Measurements from ENCODE around the gene RPL13A. TPM values are rescaled to one million over a fixed set of nuclear protein-coding genes. Genes with fewer than 3 reads are reported as not detected.
A peak's percentile ranks its signal among the peaks of the same experiment; 100 is the strongest.

RPL13A gene
- total and polyA plus RNA-seq, 2 of the 13 experiments (the other 11 are each of a cell fraction or from before 2014, with no cell fraction given) = 2,601 to 3,407 TPM

DNA sequence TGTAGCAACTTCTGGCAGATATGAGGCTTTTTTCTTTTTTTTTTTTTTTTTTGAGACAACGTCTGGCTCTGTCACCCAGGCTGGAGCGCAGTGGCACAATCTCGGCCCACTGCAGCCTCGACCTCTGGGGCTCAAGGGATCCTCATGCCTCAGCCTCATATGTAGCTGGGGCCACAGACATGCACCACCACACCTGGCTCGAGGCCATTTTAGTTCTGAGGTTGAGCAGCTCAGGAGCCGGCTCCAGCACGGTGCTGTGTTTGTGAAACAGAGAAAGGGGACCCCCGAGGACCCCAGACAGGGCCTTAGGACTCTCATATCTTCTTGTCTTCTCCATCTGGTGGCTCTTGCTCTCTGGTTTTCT is 16.8 kb upstream of the RPL13A start:
- no peak overlapping the region for H3K27ac ChIP-seq (ENCODE audit: extremely low read length, insufficient read depth, low read length)
- FAIRE-seq (no peak), ATAC-seq (no peak), DNase-seq (ENCODE audit: low spot score) (no peak)
- H3K4me1 ChIP-seq (ENCODE audit: insufficient read depth, low read length) = peaks cover 18% of the 10 kb centered on the region
- CTCF ChIA-PET (ENCODE audit: low intra/inter-chr PET ratio, low total read pairs) = no interaction called here
- H3K27me3 ChIP-seq (ENCODE audit: control insufficient read depth in 1 of 2, insufficient read depth in 2 of 2, low read length in 2 of 2) = no peaks in the 10 kb centered on the region; a peak in 1 of 5 replicates
- WGBS (ENCODE audit: low lambda C conversion rate) = 79% methylated on average over 8 of the region's 8 CpGs
- in situ Hi-C loops (cut with HindIII; ENCODE audit: extremely low pct_ligation_motif_present, low pct_unique_long_range_greater_than_20kb) (no loop called here), intact Hi-C loops (cut with micrococcal nuclease; ENCODE audit: unreplicated experiment) (no loop called here)
- no peaks in the 10 kb centered on the region for H3K9me3 ChIP-seq (ENCODE audit: low read length)
- POLR2A ChIA-PET = interaction anchor here (1.1 kb wide), 1 partner anchor 19 kb away, joined by 3 read pairs; the partner anchor contains the start of gene PIH1D1
- peaks cover 0 to 6% of the 10 kb centered on the region in 2 experiments; a peak in 2 of 5 replicates for H3K36me3 ChIP-seq (replicated peaks in 1 of 2; ENCODE audit: control insufficient read depth in 1 of 2, insufficient read depth in 2 of 2, low read length in 2 of 2)
- no TSS peak for BruUV-seq (replicated peaks)
- H3K9ac ChIP-seq (ENCODE audit: insufficient read depth, low read depth, low read length) = no peak overlapping the region
- no peaks in the 10 kb centered on the region for H3K79me2 ChIP-seq (ENCODE audit: insufficient read depth, low read length)
- no peak overlapping the region for H2AFZ ChIP-seq (ENCODE audit: low read length)
- no peak overlapping the region for H3K4me2 ChIP-seq (ENCODE audit: low read depth, low read length)
- no peaks in the 10 kb centered on the region for H4K20me1 ChIP-seq (ENCODE audit: insufficient read depth, low read length)
- no peak overlapping the region for H3K4me3 ChIP-seq (replicated peaks in 1 of 3; ENCODE audit: insufficient read depth in 1 of 3, low read depth in 2 of 3, low read length in 3 of 3)
- TF ChIP-seq ZNF101 (CRISPR knock-in tag; IDR thresholded peaks at IDR 0.05; ENCODE audit: borderline replicate concordance, low read depth) (no peak), ZNF501 (CRISPR knock-in tag; IDR thresholded peaks at IDR 0.05) (no peak), ZEB1 (IDR thresholded peaks at IDR 0.05; ENCODE audit: insufficient replicate concordance, low read depth) (no peak)
- TF ChIP-seq, protein P1, sequence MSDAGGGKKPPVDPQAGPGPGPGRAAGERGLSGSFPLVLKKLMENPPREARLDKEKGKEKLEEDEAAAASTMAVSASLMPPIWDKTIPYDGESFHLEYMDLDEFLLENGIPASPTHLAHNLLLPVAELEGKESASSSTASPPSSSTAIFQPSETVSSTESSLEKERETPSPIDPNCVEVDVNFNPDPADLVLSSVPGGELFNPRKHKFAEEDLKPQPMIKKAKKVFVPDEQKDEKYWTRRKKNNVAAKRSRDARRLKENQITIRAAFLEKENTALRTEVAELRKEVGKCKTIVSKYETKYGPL (CRISPR knock-in tag; IDR thresholded peaks at IDR 0.05) = no peak

DNA sequence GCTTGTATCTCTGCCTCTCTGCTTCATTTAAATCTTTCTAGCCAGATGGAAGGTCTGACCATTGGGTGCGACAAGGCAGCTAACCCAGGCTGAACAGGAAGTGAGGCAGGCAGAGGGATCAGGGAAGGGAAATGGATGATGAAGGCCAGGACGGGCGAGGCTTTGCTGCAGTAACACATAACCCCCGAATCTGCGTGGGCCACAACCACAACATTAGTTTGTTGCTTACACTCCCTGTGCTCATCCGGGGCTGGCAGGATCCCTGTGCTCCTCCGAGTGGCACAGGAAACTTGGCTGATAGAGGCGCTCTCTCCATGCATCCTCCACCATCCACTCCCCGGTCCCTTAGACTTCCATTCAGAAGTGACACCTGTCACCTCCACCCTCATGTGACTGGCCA is 14.5 kb upstream of the RPL13A start:
- H3K79me2 ChIP-seq (ENCODE audit: insufficient read depth, low read length) = no peaks in the 10 kb centered on the region
- BruUV-seq (replicated peaks) = no TSS peak
- H2AFZ ChIP-seq (ENCODE audit: low read length) = no peak overlapping the region
- ChIA-PET CTCF (ENCODE audit: low intra/inter-chr PET ratio, low total read pairs) (interaction anchor here (1.7 to 2.1 kb wide), 2 partner anchors 74 to 97 kb away, joined by 9 to 12 read pairs; no protein-coding TSS in a partner anchor), POLR2A (interaction anchor here (1.4 to 2.2 kb wide), 3 partner anchors 19 to 23 kb away, joined by 7 to 12 read pairs (median 8); partner anchors contain the start of genes ALDH16A1 and PIH1D1)
- no peak overlapping the region for H3K4me2 ChIP-seq (ENCODE audit: low read depth, low read length)
- H4K20me1 ChIP-seq (ENCODE audit: insufficient read depth, low read length) = no peaks in the 10 kb centered on the region
- H3K27me3 ChIP-seq (ENCODE audit: control insufficient read depth in 1 of 2, insufficient read depth in 2 of 2, low read length in 2 of 2) = no peaks in the 10 kb centered on the region; a peak in 1 of 5 replicates
- intact Hi-C loops (cut with micrococcal nuclease; ENCODE audit: unreplicated experiment) = no loop called here
- FAIRE-seq (no peak), ATAC-seq (no peak), DNase-seq (ENCODE audit: low spot score) (no peak)
- in situ Hi-C loops (cut with HindIII; ENCODE audit: extremely low pct_ligation_motif_present, low pct_unique_long_range_greater_than_20kb) = no loop called here
- H3K4me3 ChIP-seq (replicated peaks in 1 of 3; ENCODE audit: insufficient read depth in 1 of 3, low read depth in 2 of 3, low read length in 3 of 3) = no peak overlapping the region
- TF ChIP-seq ZNF12 (CRISPR knock-in tag; IDR thresholded peaks at IDR 0.05) (peak; percentile 72; the same call in 1 of the 2 replicates), ARNT (IDR thresholded peaks at IDR 0.05) (no peak)
- H3K9me3 ChIP-seq (ENCODE audit: low read length) = no peaks in the 10 kb centered on the region
- peaks cover 0 to 6% of the 10 kb centered on the region in 2 experiments; a peak in 1 of 5 replicates for H3K36me3 ChIP-seq (replicated peaks in 1 of 2; ENCODE audit: control insufficient read depth in 1 of 2, insufficient read depth in 2 of 2, low read length in 2 of 2)
- peaks cover 34% of the 10 kb centered on the region for H3K4me1 ChIP-seq (ENCODE audit: insufficient read depth, low read length)
- no peak overlapping the region for H3K9ac ChIP-seq (ENCODE audit: insufficient read depth, low read depth, low read length)
- H3K27ac ChIP-seq (ENCODE audit: extremely low read length, insufficient read depth, low read length) = no peak overlapping the region
- 92% methylated on average over 9 of the region's 9 CpGs for WGBS (ENCODE audit: low lambda C conversion rate)

Data from HepG2 (cell line).